Measurements from ENCODE around the gene BORCS6.

Gene BORCS6

DNA sequence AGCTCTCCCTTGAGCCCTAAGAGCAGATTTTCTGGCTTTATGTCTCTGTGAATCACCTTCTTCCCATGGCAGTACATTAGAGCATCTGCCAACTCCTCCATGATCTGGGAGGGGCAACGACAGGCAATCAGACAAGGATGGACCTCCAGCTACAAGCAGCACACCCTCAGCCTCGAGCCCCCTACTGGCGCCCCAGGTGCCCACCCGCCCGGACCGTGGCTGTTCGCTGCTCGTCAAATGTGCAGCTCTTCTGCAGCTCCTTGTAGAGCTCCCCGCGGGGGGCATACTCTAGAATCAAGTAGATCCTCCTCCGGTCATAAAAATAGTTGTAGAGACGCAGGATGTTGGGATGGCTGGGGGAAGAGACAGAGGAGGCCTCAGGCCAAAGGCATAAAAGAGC, 16.6 kb upstream of the BORCS6 start:
- Histone ChIP-seq H3K27ac (replicated peaks) (no peak overlapping the region), H3K27me3 (ENCODE audit: insufficient read depth, poor library complexity, severe bottlenecking) (no peaks in the 10 kb centered on the region), H3K4me3 (replicated peaks; ENCODE audit: insufficient read depth, low read length) (no peak overlapping the region)
- TF ChIP-seq, protein P1, sequence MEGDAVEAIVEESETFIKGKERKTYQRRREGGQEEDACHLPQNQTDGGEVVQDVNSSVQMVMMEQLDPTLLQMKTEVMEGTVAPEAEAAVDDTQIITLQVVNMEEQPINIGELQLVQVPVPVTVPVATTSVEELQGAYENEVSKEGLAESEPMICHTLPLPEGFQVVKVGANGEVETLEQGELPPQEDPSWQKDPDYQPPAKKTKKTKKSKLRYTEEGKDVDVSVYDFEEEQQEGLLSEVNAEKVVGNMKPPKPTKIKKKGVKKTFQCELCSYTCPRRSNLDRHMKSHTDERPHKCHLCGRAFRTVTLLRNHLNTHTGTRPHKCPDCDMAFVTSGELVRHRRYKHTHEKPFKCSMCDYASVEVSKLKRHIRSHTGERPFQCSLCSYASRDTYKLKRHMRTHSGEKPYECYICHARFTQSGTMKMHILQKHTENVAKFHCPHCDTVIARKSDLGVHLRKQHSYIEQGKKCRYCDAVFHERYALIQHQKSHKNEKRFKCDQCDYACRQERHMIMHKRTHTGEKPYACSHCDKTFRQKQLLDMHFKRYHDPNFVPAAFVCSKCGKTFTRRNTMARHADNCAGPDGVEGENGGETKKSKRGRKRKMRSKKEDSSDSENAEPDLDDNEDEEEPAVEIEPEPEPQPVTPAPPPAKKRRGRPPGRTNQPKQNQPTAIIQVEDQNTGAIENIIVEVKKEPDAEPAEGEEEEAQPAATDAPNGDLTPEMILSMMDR (IDR thresholded peaks at IDR 0.05; ENCODE audit: insufficient read depth, low read length): no peak
- TF ChIP-seq SPI1 (IDR thresholded peaks at IDR 0.05; ENCODE audit: borderline replicate concordance, low read depth): no peak
- TF ChIP-seq, protein P2, sequence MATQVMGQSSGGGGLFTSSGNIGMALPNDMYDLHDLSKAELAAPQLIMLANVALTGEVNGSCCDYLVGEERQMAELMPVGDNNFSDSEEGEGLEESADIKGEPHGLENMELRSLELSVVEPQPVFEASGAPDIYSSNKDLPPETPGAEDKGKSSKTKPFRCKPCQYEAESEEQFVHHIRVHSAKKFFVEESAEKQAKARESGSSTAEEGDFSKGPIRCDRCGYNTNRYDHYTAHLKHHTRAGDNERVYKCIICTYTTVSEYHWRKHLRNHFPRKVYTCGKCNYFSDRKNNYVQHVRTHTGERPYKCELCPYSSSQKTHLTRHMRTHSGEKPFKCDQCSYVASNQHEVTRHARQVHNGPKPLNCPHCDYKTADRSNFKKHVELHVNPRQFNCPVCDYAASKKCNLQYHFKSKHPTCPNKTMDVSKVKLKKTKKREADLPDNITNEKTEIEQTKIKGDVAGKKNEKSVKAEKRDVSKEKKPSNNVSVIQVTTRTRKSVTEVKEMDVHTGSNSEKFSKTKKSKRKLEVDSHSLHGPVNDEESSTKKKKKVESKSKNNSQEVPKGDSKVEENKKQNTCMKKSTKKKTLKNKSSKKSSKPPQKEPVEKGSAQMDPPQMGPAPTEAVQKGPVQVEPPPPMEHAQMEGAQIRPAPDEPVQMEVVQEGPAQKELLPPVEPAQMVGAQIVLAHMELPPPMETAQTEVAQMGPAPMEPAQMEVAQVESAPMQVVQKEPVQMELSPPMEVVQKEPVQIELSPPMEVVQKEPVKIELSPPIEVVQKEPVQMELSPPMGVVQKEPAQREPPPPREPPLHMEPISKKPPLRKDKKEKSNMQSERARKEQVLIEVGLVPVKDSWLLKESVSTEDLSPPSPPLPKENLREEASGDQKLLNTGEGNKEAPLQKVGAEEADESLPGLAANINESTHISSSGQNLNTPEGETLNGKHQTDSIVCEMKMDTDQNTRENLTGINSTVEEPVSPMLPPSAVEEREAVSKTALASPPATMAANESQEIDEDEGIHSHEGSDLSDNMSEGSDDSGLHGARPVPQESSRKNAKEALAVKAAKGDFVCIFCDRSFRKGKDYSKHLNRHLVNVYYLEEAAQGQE (IDR thresholded peaks at IDR 0.05; ENCODE audit: insufficient replicate concordance, low read depth): no peak
- no peak for TF ChIP-seq GABPA (IDR thresholded peaks at IDR 0.05; ENCODE audit: low read depth)
- no peak for DNase-seq (ENCODE audit: low read depth in 1 of 2, low spot score in 1 of 2)

DNA sequence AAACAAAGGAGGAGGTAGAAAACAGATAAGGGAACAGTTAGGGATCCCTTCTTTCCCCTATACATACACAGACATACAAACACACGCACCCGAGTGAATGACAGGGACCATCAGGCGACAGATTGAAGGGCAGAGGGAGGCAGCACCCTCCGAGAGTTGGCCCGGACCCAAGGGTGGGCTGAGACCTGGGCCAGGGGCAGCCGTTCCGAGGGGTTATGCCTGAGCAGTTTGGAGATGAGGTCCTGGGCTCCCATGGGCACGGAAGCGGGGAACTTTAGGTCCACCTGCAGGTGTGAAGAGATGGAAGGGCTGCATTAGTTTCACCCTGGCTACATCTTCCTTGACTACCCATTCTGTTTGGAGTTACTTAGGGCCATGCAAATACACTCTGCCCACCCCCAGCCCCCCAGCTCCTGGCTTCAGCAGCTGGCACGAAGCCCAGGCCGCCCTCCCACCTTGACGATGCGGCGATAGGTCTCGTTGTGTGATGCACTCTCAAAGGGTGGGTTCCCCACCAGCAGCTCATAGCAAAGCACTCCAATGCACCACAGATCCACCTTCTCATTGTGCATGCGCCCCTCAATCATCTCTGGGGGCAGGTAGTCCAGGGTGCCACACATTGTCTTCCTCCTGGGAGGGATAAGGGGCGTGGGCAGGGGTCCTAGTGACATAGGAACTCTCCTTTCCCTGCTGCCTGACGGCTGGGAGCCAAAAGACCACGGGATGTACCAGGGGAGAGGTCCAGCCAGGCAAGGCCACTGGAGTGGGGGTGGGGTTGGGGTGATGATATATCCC, 15.0 kb upstream of the BORCS6 start:
- Histone ChIP-seq H3K27me3 (ENCODE audit: insufficient read depth, poor library complexity, severe bottlenecking) (no peaks in the 10 kb centered on the region), H3K27ac (replicated peaks) (no peak overlapping the region), H3K4me3 (replicated peaks; ENCODE audit: insufficient read depth, low read length) (no peak overlapping the region)
- no peak for DNase-seq (ENCODE audit: low read depth in 1 of 2, low spot score in 1 of 2)
- no peak for TF ChIP-seq SPI1 (IDR thresholded peaks at IDR 0.05; ENCODE audit: borderline replicate concordance, low read depth)
- TF ChIP-seq POLR2AphosphoS5 (IDR thresholded peaks at IDR 0.05; ENCODE audit: low read depth): no peak
- TF ChIP-seq, protein P1 (IDR thresholded peaks at IDR 0.05; ENCODE audit: insufficient read depth, low read length): no peak
- TF ChIP-seq GABPA (IDR thresholded peaks at IDR 0.05; ENCODE audit: low read depth): no peak
- TF ChIP-seq, protein P2 (IDR thresholded peaks at IDR 0.05; ENCODE audit: insufficient replicate concordance, low read depth): no peak

DNA sequence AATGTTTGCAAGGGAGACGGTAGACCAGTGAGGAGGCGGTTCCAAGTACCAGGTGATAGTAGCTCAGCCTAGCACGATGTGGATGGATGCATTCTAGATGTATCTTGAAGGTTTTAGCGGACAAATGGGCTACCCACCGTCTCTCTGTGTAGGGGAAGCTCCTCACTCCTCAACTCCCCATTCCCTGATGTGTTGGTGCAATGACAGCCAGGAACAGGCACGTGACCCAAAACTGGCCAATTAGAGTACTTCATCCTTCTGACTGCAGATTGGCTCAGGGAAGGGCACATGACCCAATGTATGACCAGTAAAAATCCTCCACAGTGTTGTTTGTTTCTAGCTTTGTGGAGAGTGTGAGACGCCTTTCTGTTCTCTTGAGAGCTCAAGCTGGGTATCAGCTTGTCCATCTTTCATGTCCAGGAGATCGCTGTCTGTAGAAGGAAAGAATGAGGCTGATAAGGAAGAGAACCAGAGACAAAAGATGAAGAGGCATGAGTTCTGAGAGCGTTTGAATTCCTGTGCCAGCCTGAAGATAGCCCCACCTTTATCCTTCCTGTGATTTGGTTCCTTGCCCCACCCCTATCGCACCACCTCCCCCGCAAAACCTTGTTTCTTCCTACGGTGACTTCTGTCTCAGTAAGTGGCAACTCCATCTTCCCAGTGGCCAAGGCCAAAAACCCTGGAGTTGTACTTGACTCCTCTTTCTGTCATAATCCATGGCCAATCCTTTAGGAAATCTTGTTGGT, 2.3 kb upstream of the BORCS6 start:
- DNase-seq (ENCODE audit: low read depth in 1 of 2, low spot score in 1 of 2): peak in 1 of 2 experiments; percentile 64
- H3K4me3 ChIP-seq (replicated peaks; ENCODE audit: insufficient read depth, low read length): no peak overlapping the region
- TF ChIP-seq SPI1 (IDR thresholded peaks at IDR 0.05; ENCODE audit: borderline replicate concordance, low read depth) (no peak), GABPA (IDR thresholded peaks at IDR 0.05; ENCODE audit: low read depth) (no peak), POLR2AphosphoS5 (IDR thresholded peaks at IDR 0.05; ENCODE audit: low read depth) (no peak)
- TF ChIP-seq, protein P1 (IDR thresholded peaks at IDR 0.05; ENCODE audit: insufficient read depth, low read length): no peak
- TF ChIP-seq, protein P2 (IDR thresholded peaks at IDR 0.05; ENCODE audit: insufficient replicate concordance, low read depth): no peak
- no peaks in the 10 kb centered on the region for H3K27me3 ChIP-seq (ENCODE audit: insufficient read depth, poor library complexity, severe bottlenecking)
- H3K27ac ChIP-seq (replicated peaks): no peak overlapping the region

Data from HL-60 (cell line).